ENCODE measurements around the gene BNIP1.

The BNIP1 gene

GRCh38 chr5:173172166-173172565 lies 27.8 kb downstream of the BNIP1 start:
- DNase-seq: no peak

GRCh38 chr5:173175523-173175922 lies 31.2 kb downstream of the BNIP1 start:
- DNase-seq: no peak

GRCh38 chr5:173178369-173178910 lies 34.1 kb downstream of the BNIP1 start:
- no peak for DNase-seq

GRCh38 chr5:173180331-173180730 lies 36.0 kb downstream of the BNIP1 start:
- DNase-seq: no peak

- DNase-seq: no peak
Observed at GRCh38 chr5:173187054-173187743, 42.9 kb downstream of the BNIP1 start.

- DNase-seq: no peak
Observed at GRCh38 chr5:173188280-173188679, 43.9 kb downstream of the BNIP1 start.

- no peak for DNase-seq
Observed at GRCh38 chr5:173191015-173191414, 46.7 kb downstream of the BNIP1 start.

- no peak for DNase-seq
Observed at GRCh38 chr5:173191561-173191960, 47.2 kb downstream of the BNIP1 start.

- DNase-seq: no peak
Observed at GRCh38 chr5:173192561-173192960, 48.2 kb downstream of the BNIP1 start.

- no peak for DNase-seq
Observed at GRCh38 chr5:173196133-173196952, 52.0 kb downstream of the BNIP1 start.

GRCh38 chr5:173197375-173197891 lies 53.1 kb downstream of the BNIP1 start:
- DNase-seq: no peak

GRCh38 chr5:173198049-173198448 lies 53.7 kb downstream of the BNIP1 start:
- no peak for DNase-seq

- DNase-seq: no peak
Observed at GRCh38 chr5:173200356-173200755, 56.0 kb downstream of the BNIP1 start.

GRCh38 chr5:173201636-173202265 lies 57.4 kb downstream of the BNIP1 start:
- DNase-seq: no peak

- DNase-seq: no peak
Observed at GRCh38 chr5:173202266-173202875, 58.0 kb downstream of the BNIP1 start.

GRCh38 chr5:173204185-173204979 lies 60.1 kb downstream of the BNIP1 start:
- DNase-seq: no peak

- no peak for DNase-seq
Observed at GRCh38 chr5:173205916-173206315, 61.6 kb downstream of the BNIP1 start.

GRCh38 chr5:173208296-173208695 lies 64.0 kb downstream of the BNIP1 start:
- no peak for DNase-seq

- no peak for DNase-seq
Observed at GRCh38 chr5:173210877-173211276, 66.5 kb downstream of the BNIP1 start.

- DNase-seq: no peak
Observed at GRCh38 chr5:173211284-173211683, 67.0 kb downstream of the BNIP1 start.

GRCh38 chr5:173213236-173213933 lies 69.1 kb downstream of the BNIP1 start:
- no peak for DNase-seq
